ENCODE measurements around the gene B4GALT4.
"Not testable (repeated sequence)": the region's sequence is repeated elsewhere in the genome, so short reads cannot be mapped to it uniquely, and the experiment has no call there.

B4GALT4 gene

GRCh38 chr3:119194237-119195150 lies 46.2 kb downstream of the B4GALT4 start:
- DNase-seq, result no peak

GRCh38 chr3:119191800-119192199 lies 48.9 kb downstream of the B4GALT4 start:
- no peak for DNase-seq

- no peak for DNase-seq
Observed at GRCh38 chr3:119187266-119187665, 53.4 kb downstream of the B4GALT4 start.

- DNase-seq, result no peak
Observed at GRCh38 chr3:119184796-119185570, 55.7 kb downstream of the B4GALT4 start.

- no peak for DNase-seq
Observed at GRCh38 chr3:119184111-119184510, 56.6 kb downstream of the B4GALT4 start.

- no peak for DNase-seq
Observed at GRCh38 chr3:119181765-119182164, 58.9 kb downstream of the B4GALT4 start.

GRCh38 chr3:119177321-119177720 lies 63.4 kb downstream of the B4GALT4 start:
- DNase-seq, result no peak

GRCh38 chr3:119176778-119177177 lies 63.9 kb downstream of the B4GALT4 start:
- DNase-seq, result no peak

- DNase-seq, result no peak
Observed at GRCh38 chr3:119175872-119176756, 64.6 kb downstream of the B4GALT4 start.

GRCh38 chr3:119173325-119173724 lies 67.4 kb downstream of the B4GALT4 start, which contains the start of gene UPK1B:
UPK1B (plus strand) TSS chr3:119173598; CDS start chr3:119186742, 13,144 bp downstream.
- DNase-seq, result no peak

GRCh38 chr3:119170821-119171220 lies 69.9 kb downstream of the B4GALT4 start:
- no peak for DNase-seq

- DNase-seq, result not testable (repeated sequence)
Observed at GRCh38 chr3:119164745-119165144, 75.9 kb downstream of the B4GALT4 start.

Measured in cerebellar nuclear complex (tissue), 1 donor.